Colonic mucosa (tissue), 4 donors: Measurements from ENCODE around the gene SUSD3. TPM values are rescaled to one million over a fixed set of nuclear protein-coding genes. Genes with fewer than 3 reads are reported as not detected.

Experiments
- DNase-seq: peaks from one replicate; pipeline ENCODE4 v3.0.0-alpha.2; 2020
- H3K27ac ChIP-seq: fragments of 200-600 bp; one replicate; pipeline ENCODE4 v1.8.0; 2021
- H3K27me3 ChIP-seq: fragments of 200-600 bp; one replicate; pipeline ENCODE4 v1.8.0; 2021
- H3K36me3 ChIP-seq: fragments of 200-600 bp; one replicate; pipeline ENCODE4 v1.8.0; 2021
- H3K4me1 ChIP-seq: fragments of 200-600 bp; one replicate; pipeline ENCODE4 v1.8.0; 2021; ENCODE audit warnings: mild to moderate bottlenecking
- H3K4me3 ChIP-seq: fragments of 200-600 bp; one replicate; pipeline ENCODE4 v1.8.0; 2021
- H3K9ac ChIP-seq, 2 donors: one replicate each; pipeline ENCODE4 v1.7.0; 2013; ENCODE audit warnings: control low read depth in 2 of 2, low read depth in 2 of 2, low read length in 2 of 2
- H3K9me3 ChIP-seq: fragments of 200-600 bp; one replicate; pipeline ENCODE4 v1.8.0; 2021
- CTCF ChIP-seq: fragments of 200-600 bp; IDR thresholded peaks from one replicate; pipeline ENCODE4 v1.8.0; 2022; ENCODE audit warnings: antibody characterized with exemption, mild to moderate bottlenecking
- intact Hi-C: fragments of 100-400 bp; cut with DNase I; formaldehyde crosslinking; loops from one replicate; pipeline ENCODE4 v1.14.1; 2022
- total RNA-seq, 2 donors: library from RNA; stranded (reverse); fragmentation: NEBNext Ultra II Directional in 1 of 2; extraction: Animal tissue kit (Norgen Biotek cat#: 25700) in 1 of 2; gene quantifications; one replicate each; pipeline ENCODE4 v1.2.1, GENCODE V29; 2021
- donor health status: healthy.
- donor health status: DM: no; HTN: no; CAD: no.
- donor health status: DM: no; HTN: no; CAD: no.

Gene SUSD3
- total RNA-seq, 2 donors from 2014 or later = 1.6 to 2.2 TPM

GRCh38 chr9:93053781-93054331 lies 4.6 kb upstream of the SUSD3 start:
- DNase-seq = no peak
- Histone ChIP-seq H3K9ac (no peak overlapping the region), H3K9me3 (no peaks in the 10 kb centered on the region), H3K4me1 (no peaks in the 10 kb centered on the region), H3K4me3 (no peak overlapping the region), H3K27me3 (no peaks in the 10 kb centered on the region), H3K36me3 (no peaks in the 10 kb centered on the region), H3K27ac (no peak overlapping the region)
- intact Hi-C loops = no loop called here
- no peak for TF ChIP-seq CTCF

GRCh38 chr9:93054758-93055704 lies 3.5 kb upstream of the SUSD3 start:
- H3K27me3 ChIP-seq = no peaks in the 10 kb centered on the region
- no peak for TF ChIP-seq CTCF
- intact Hi-C loops = no loop called here

GRCh38 chr9:93057042-93057702 lies 1.3 kb upstream of the SUSD3 start:
- TF ChIP-seq CTCF = no peak
- Histone ChIP-seq H3K9ac (no peak overlapping the region), H3K36me3 (no peaks in the 10 kb centered on the region), H3K27me3 (no peaks in the 10 kb centered on the region), H3K27ac (no peak overlapping the region), H3K4me3 (no peak overlapping the region), H3K9me3 (no peaks in the 10 kb centered on the region), H3K4me1 (peaks cover 4% of the 10 kb centered on the region)
- DNase-seq = no peak
- intact Hi-C loops = no loop called here

More at GRCh38 chr9:93054758-93055704, 3.5 kb upstream of the SUSD3 start:
- Histone ChIP-seq H3K9ac (no peak overlapping the region), H3K4me1 (no peaks in the 10 kb centered on the region), H3K9me3 (no peaks in the 10 kb centered on the region), H3K36me3 (no peaks in the 10 kb centered on the region), H3K27ac (no peak overlapping the region), H3K4me3 (no peak overlapping the region)
- no peak for DNase-seq

- DNase-seq = no peak
- Histone ChIP-seq H3K27me3 (no peaks in the 10 kb centered on the region), H3K9me3 (no peaks in the 10 kb centered on the region), H3K27ac (no peak overlapping the region), H3K36me3 (no peaks in the 10 kb centered on the region), H3K9ac (no peak overlapping the region), H3K4me3 (no peak overlapping the region), H3K4me1 (peaks cover 6% of the 10 kb centered on the region)
- intact Hi-C loops = no loop called here
- TF ChIP-seq CTCF = no peak
Measured at GRCh38 chr9:93057703-93058354, 672 bp upstream of the SUSD3 start.

GRCh38 chr9:93059011-93059714 lies 662 bp downstream of the SUSD3 start:
- Histone ChIP-seq H3K4me1 (peaks cover 6% of the 10 kb centered on the region), H3K9ac (peak overlapping the region; percentile 34 to 60), H3K9me3 (no peaks in the 10 kb centered on the region), H3K27ac (peak overlapping the region; percentile 61), H3K4me3 (peak overlapping the region; percentile 74), H3K36me3 (no peaks in the 10 kb centered on the region), H3K27me3 (no peaks in the 10 kb centered on the region)
- no peak for TF ChIP-seq CTCF
- intact Hi-C loops = no loop called here
- DNase-seq = no peak
